GM12878 (cell line): ENCODE results near the gene MNAT1. TPM values are rescaled to one million over a fixed set of nuclear protein-coding genes. Genes with fewer than 3 reads are reported as not detected.

ENCODE experiments used
- ATAC-seq: fragments of 200-7000 bp; cut with Tn5 transposase; 3 replicates; pipeline ENCODE4 v1.9.1; 2020; ENCODE audit warnings: mild to moderate bottlenecking, moderate library complexity
- BruUV-seq: library from RNA; stranded (reverse); fragments of 400-500 nt; replicated peaks from 2 replicates; lab custom pipeline; 2021; lab: Mats Ljungman, UMichigan
- CTCF ChIA-PET: fragments of 300-600 bp; sonication (Branson Sonifier 250); formaldehyde crosslinking; extraction: SDS; loops from one replicate; lab custom pipeline; 2021; ENCODE audit warnings: inconsistent platforms; lab: Yijun Ruan, JAX
- POLR2A ChIA-PET: fragments of 350-600 bp; formaldehyde crosslinking; extraction: SDS; loops from one replicate; lab custom pipeline; 2021; ENCODE audit warnings: inconsistent platforms; lab: Charles Lee
- RAD21 ChIA-PET: fragments of 300-600 bp; sonication (Branson Sonifier 250); formaldehyde crosslinking; loops from one replicate; lab custom pipeline; 2023; ENCODE audit warnings: antibody characterized with exemption; ENCODE audit not compliant: unreplicated experiment; lab: Charles Lee
- SMC1A ChIA-PET: fragments of 300-600 bp; sonication (Branson Sonifier 250); formaldehyde crosslinking; loops from one replicate; lab custom pipeline; 2023; ENCODE audit not compliant: unreplicated experiment, uncharacterized antibody; lab: Charles Lee
- DNase-seq: peaks from one replicate; pipeline ENCODE4 v3.0.0-alpha.2; 2011; ENCODE audit warnings: low read depth, low spot score
- FAIRE-seq: peaks from 3 replicates; lab custom pipeline; 2011; peaks lifted over from hg19 to GRCh38; lab: Jason Lieb, UNC
- H2AFZ ChIP-seq: 2 replicates; pipeline ENCODE4 v1.6.0; 2011; ENCODE audit warnings: low read depth, low read length, control low read depth; ENCODE audit not compliant: control insufficient read depth
- H3K27ac ChIP-seq: 2 replicates; pipeline ENCODE4 v1.5.1; 2011; ENCODE audit warnings: control low read depth; ENCODE audit not compliant: control insufficient read depth, insufficient read depth
- H3K27me3 ChIP-seq, 2 experiments: replicated peaks in 1 of 2; 2 replicates each; pipeline versions ENCODE4 v1.6.0 to v1.6.1; 2011; ENCODE audit warnings: low read length in 1 of 2; ENCODE audit not compliant: control insufficient read depth in 2 of 2, insufficient read depth in 2 of 2
- H3K36me3 ChIP-seq, 2 experiments: 2 replicates each; pipeline ENCODE4 v1.5.1; 2011; ENCODE audit warnings: low read length in 1 of 2; ENCODE audit not compliant: control insufficient read depth in 2 of 2, insufficient read depth in 2 of 2
- H3K4me1 ChIP-seq: 2 replicates; pipeline ENCODE4 v1.6.1; 2011; ENCODE audit warnings: mild to moderate bottlenecking, low read length, moderate library complexity, mixed read lengths; ENCODE audit not compliant: control insufficient read depth, insufficient read depth
- H3K4me2 ChIP-seq: 2 replicates; pipeline ENCODE4 v1.6.0; 2011; ENCODE audit warnings: control low read depth; ENCODE audit not compliant: control insufficient read depth, insufficient read depth
- H3K4me3 ChIP-seq: fragments of 200-600 bp; sonication (generic); 2 replicates; pipeline ENCODE4 v1.5.1; 2016
- H3K79me2 ChIP-seq: 2 replicates; pipeline ENCODE4 v1.6.0; 2011; ENCODE audit warnings: low read length; ENCODE audit not compliant: control insufficient read depth, insufficient read depth
- H3K9ac ChIP-seq: 2 replicates; pipeline ENCODE4 v1.8.0; 2011; ENCODE audit warnings: low read length, control low read depth, mixed read lengths; ENCODE audit not compliant: control insufficient read depth, insufficient read depth
- H3K9me3 ChIP-seq: replicated peaks from 3 replicates; pipeline ENCODE4 v1.5.1; 2011; ENCODE audit warnings: mild to moderate bottlenecking, low read length; ENCODE audit not compliant: control insufficient read depth, insufficient read depth
- H4K20me1 ChIP-seq: 2 replicates; pipeline ENCODE4 v1.6.0; 2011; ENCODE audit not compliant: control insufficient read depth, insufficient read depth
- BMI1 ChIP-seq: fragments of 450-650 bp; IDR thresholded peaks from 2 replicates; pipeline ENCODE4 v1.6.1; 2016; ENCODE audit warnings: mild to moderate bottlenecking, moderate library complexity, borderline replicate concordance
- EED ChIP-seq: sonication (generic); IDR thresholded peaks from 2 replicates; pipeline ENCODE4 v1.6.1; 2016; ENCODE audit warnings: antibody characterized with exemption, low read depth
- MTA2 ChIP-seq: fragments of 450-650 bp; IDR thresholded peaks from 2 replicates; pipeline ENCODE4 v1.6.1; 2016; ENCODE audit warnings: low read depth, mild to moderate bottlenecking, moderate library complexity
- RBBP5 ChIP-seq: fragments of 200-600 bp; sonication (generic); conservative IDR thresholded peaks from 2 replicates; pipeline ENCODE4 v1.6.1; 2016
- SMC3 ChIP-seq: IDR thresholded peaks from 2 replicates; pipeline ENCODE4 v1.6.1; 2011; ENCODE audit warnings: low read length, improper control_type of control experiment, borderline replicate concordance
- SP1 ChIP-seq: IDR thresholded peaks from one replicate; pipeline ENCODE4 v1.6.1; 2011; ENCODE audit warnings: low read depth, low read length
- TAF1 ChIP-seq: IDR thresholded peaks from 2 replicates; pipeline ENCODE4 v1.6.1; 2011; ENCODE audit warnings: mild to moderate bottlenecking, low read depth, low read length, borderline replicate concordance
- ZBTB11 ChIP-seq: fragments of 450-650 bp; formaldehyde crosslinking; IDR thresholded peaks from 2 replicates; pipeline ENCODE4 v1.5.0; 2022; ENCODE audit warnings: mild to moderate bottlenecking, missing genetic modification characterization
- WGBS: methylation state at CpG from one replicate; pipeline ENCODE4 v1.1.6; 2016; ENCODE audit warnings: low lambda C conversion rate; ENCODE audit not compliant: insufficient replicate concordance, insufficient coverage; ENCODE audit errors: missing lambda C conversion rate; 5-methylcytosine and 5-hydroxymethylcytosine counted together
- in situ Hi-C: fragments of 300-500 bp; cut with MboI; formaldehyde crosslinking; loops from 9 replicates; pipeline ENCODE4 v1.14.3; 2018; ENCODE audit warnings: mixed read lengths
- intact Hi-C: fragments of 100-400 bp; cut with micrococcal nuclease; formaldehyde crosslinking; loops from one replicate; pipeline ENCODE4 v1.14.2; 2022; ENCODE audit not compliant: unreplicated experiment
- polyA plus RNA-seq, 11 experiments: library from polyadenylated mRNA; depleted of rRNA in 4 of 11; unstranded in 6 of 11; stranded (reverse) in 5 of 11; fragments of >200 nt; fragmentation: Nextera tagmentation in 4 of 11; fragmentation: Illumina TruSeq in 1 of 11; extraction: Ambion mirVana in 4 of 11; extraction: Trizol in 1 of 11; gene quantifications; 1 replicate in 1 of 11; 2 replicates in 10 of 11; pipeline versions ENCODE4 v1.2.1 to v1.2.3, GENCODE V29; 2011 to 2016; ENCODE audit warnings: inconsistent platforms in 2 of 11, missing spikeins in 2 of 11, low read depth in 1 of 11
- total RNA-seq, 4 experiments: library from RNA; depleted of rRNA in 3 of 4; stranded (reverse); fragments of >200 nt in 3 of 4; fragmentation: Illumina TruSeq in 1 of 4; extraction: Trizol in 1 of 4; gene quantifications; 2 replicates each; pipeline versions ENCODE4 v1.2.1 to v1.2.3, GENCODE V29; 2013 to 2021

The MNAT1 gene
- total and polyA plus RNA-seq, 10 of the 15 experiments (the other 5 are each of a cell fraction or from before 2014, with no cell fraction given), result 26.5 to 67.4 (median 40.8) TPM

GRCh38 chr14:60758885-60759284 lies 24.3 kb downstream of the MNAT1 start:
- Histone ChIP-seq H3K79me2 (peaks cover 1% of the 10 kb centered on the region; the same call in 1 of the 2 replicates), H4K20me1 (no peaks in the 10 kb centered on the region), H3K27ac (no peak overlapping the region), H3K9me3 (no peaks in the 10 kb centered on the region), H3K4me2 (no peak overlapping the region), H2AFZ (no peak overlapping the region), H3K9ac (no peak overlapping the region), H3K27me3 (no peaks in the 10 kb centered on the region), H3K36me3 (no peaks in the 10 kb centered on the region), H3K4me3 (no peak overlapping the region), H3K4me1 (peaks cover 13% of the 10 kb centered on the region; the same call in 1 of the 2 replicates)
- in situ Hi-C loops (no loop called here), intact Hi-C loops (loop anchor here (10.0 kb wide), 1 partner anchor 936 kb away; the partner anchor contains the start of gene HIF1A)
- 98% methylated on average over 2 of the region's 2 CpGs for WGBS
- no peak for FAIRE-seq
- no peak for DNase-seq
- peak; percentile 61 for ATAC-seq
- TF ChIP-seq BMI1 (no peak), RBBP5 (no peak), SMC3 (no peak), EED (no peak), SP1 (no peak), TAF1 (no peak), MTA2 (no peak), ZBTB11 (no peak)
- ChIA-PET SMC1A (interaction anchor here (0.6 to 1.6 kb wide), 5 partner anchors 14 to 1061 kb away, joined by 3 to 5 read pairs (median 3); no protein-coding TSS in a partner anchor), CTCF (no interaction called here), POLR2A (interaction anchor here (0.6 kb wide), 1 partner anchor 183 kb away, joined by 5 read pairs; no protein-coding TSS in a partner anchor), RAD21 (interaction anchor here (1.0 kb wide), 1 partner anchor 224 kb away, joined by 3 read pairs; no protein-coding TSS in a partner anchor)
- BruUV-seq, result no TSS peak
